Glomerular endothelial cell (primary cell): Measurements from ENCODE around the gene STX10. TPM values are rescaled to one million over a fixed set of nuclear protein-coding genes. Genes with fewer than 3 reads are reported as not detected.
"Not testable (repeated sequence)": the region's sequence is repeated elsewhere in the genome, so short reads cannot be mapped to it uniquely, and the experiment has no call there.

Experiments used
- DNase-seq: peaks from one replicate; pipeline ENCODE4 v3.0.0-alpha.2; 2011; ENCODE audit warnings: low read depth, low spot score; ENCODE audit errors: extremely low read depth
- total RNA-seq: library from RNA; depleted of rRNA; stranded (reverse); fragments of >200 nt; gene quantifications from 2 replicates; pipeline ENCODE4 v1.2.3, GENCODE V29; 2015

STX10 gene
- 74.7 and 81.5 TPM in 2 replicates for total RNA-seq

- DNase-seq: no peak
Observed at GRCh38 chr19:13150187-13150930, at the start of gene STX10, which contains the start of gene IER2. TSS of gene STX10 (minus strand) at chr19:13150375. CDS start at chr19:13150173, 202 bp downstream. TSS of gene IER2 (plus strand) at chr19:13150411. CDS start at chr19:13153187, 2,776 bp downstream.

- DNase-seq: no peak
Observed at GRCh38 chr19:13198634-13199033, 48.5 kb upstream of the STX10 start.

- DNase-seq: no peak
Observed at GRCh38 chr19:13195678-13196077, 45.5 kb upstream of the STX10 start.

GRCh38 chr19:13190781-13191540 lies 40.8 kb upstream of the STX10 start:
- DNase-seq: no peak

- no peak for DNase-seq
Observed at GRCh38 chr19:13189600-13189999, 39.4 kb upstream of the STX10 start.

- no peak for DNase-seq
Observed at GRCh38 chr19:13187419-13187818, 37.2 kb upstream of the STX10 start.

- DNase-seq: not testable (repeated sequence)
Observed at GRCh38 chr19:13186688-13187087, 36.5 kb upstream of the STX10 start.

- DNase-seq: not testable (repeated sequence)
Observed at GRCh38 chr19:13185763-13186657, 35.8 kb upstream of the STX10 start.

- DNase-seq: not testable (repeated sequence)
Observed at GRCh38 chr19:13184926-13185325, 34.8 kb upstream of the STX10 start.

GRCh38 chr19:13181747-13182388 lies 31.7 kb upstream of the STX10 start:
- no peak for DNase-seq

GRCh38 chr19:13178291-13178690 lies 28.1 kb upstream of the STX10 start:
- DNase-seq: not testable (repeated sequence)

GRCh38 chr19:13177584-13177983 lies 27.4 kb upstream of the STX10 start:
- not testable (repeated sequence) for DNase-seq

- no peak for DNase-seq
Observed at GRCh38 chr19:13176345-13176744, 26.2 kb upstream of the STX10 start.

GRCh38 chr19:13173139-13173737 lies 23.1 kb upstream of the STX10 start:
- no peak for DNase-seq

GRCh38 chr19:13172346-13173138 lies 22.4 kb upstream of the STX10 start:
- no peak for DNase-seq

- DNase-seq: no peak
Observed at GRCh38 chr19:13171146-13171545, 21.0 kb upstream of the STX10 start.

- no peak for DNase-seq
Observed at GRCh38 chr19:13169769-13170168, 19.6 kb upstream of the STX10 start.

GRCh38 chr19:13166151-13166550 lies 16.0 kb upstream of the STX10 start:
- DNase-seq: not testable (repeated sequence)
